Gastrocnemius medialis (tissue), 4 donors: ENCODE results near the gene RPAP2. TPM values are rescaled to one million over a fixed set of nuclear protein-coding genes. Genes with fewer than 3 reads are reported as not detected.
A peak's percentile ranks its signal among the peaks of the same experiment; 100 is the strongest.

Experiments used
- ATAC-seq, 2 donors: fragments of 150-250 bp; one replicate each; pipeline ENCODE4 v1.9.1; 2016
- DNase-seq, 2 donors: peaks; one replicate each; pipeline ENCODE4 v3.0.0-alpha.2; 2019
- H3K27ac ChIP-seq, 4 donors: fragments of 200-600 bp; sonication (generic); 1 replicate in 1 of 4; 2 replicates in 3 of 4; pipeline ENCODE4 v1.5.1; 2016 to 2018; ENCODE audit warnings: mild to moderate bottlenecking in 2 of 4, moderate library complexity in 1 of 4
- H3K27me3 ChIP-seq, 3 donors: fragments of 200-600 bp; sonication (generic) in 2 of 3; 1 replicate in 1 of 3; 2 replicates in 2 of 3; pipeline versions ENCODE4 v1.5.1 to v1.6.0; 2016 to 2019; ENCODE audit warnings: mild to moderate bottlenecking in 1 of 3, moderate library complexity in 1 of 3
- H3K36me3 ChIP-seq, 2 donors: fragments of 200-600 bp; sonication (generic) in 1 of 2; one replicate each; pipeline ENCODE4 v1.5.1; 2017 to 2018
- H3K4me1 ChIP-seq, 2 donors: fragments of 200-600 bp; sonication (generic) in 1 of 2; one replicate each; pipeline ENCODE4 v1.5.1; 2016 to 2017; ENCODE audit warnings: mild to moderate bottlenecking in 2 of 2
- H3K4me3 ChIP-seq, 4 donors: fragments of 200-600 bp; sonication (generic) in 3 of 4; 1 replicate in 1 of 4; 2 replicates in 3 of 4; pipeline ENCODE4 v1.5.1; 2016 to 2019; ENCODE audit warnings: mild to moderate bottlenecking in 2 of 4
- H3K9me3 ChIP-seq, 3 donors: fragments of 200-600 bp; sonication (generic) in 2 of 3; 1 replicate in 1 of 3; 2 replicates in 2 of 3; pipeline ENCODE4 v1.5.1; 2016 to 2019
- CTCF ChIP-seq, 5 experiments: fragments of 450-650 bp in 3 of 5; fragments of 200-600 bp in 2 of 5; sonication (generic) in 2 of 5; IDR thresholded peaks in 4 of 5; conservative IDR thresholded peaks in 1 of 5; 1 replicate in 4 of 5; 2 replicates in 1 of 5; pipeline ENCODE4 v1.5.1; 2016 to 2019; ENCODE audit warnings: antibody characterized with exemption in 5 of 5, mild to moderate bottlenecking in 3 of 5, moderate library complexity in 3 of 5
- POLR2A ChIP-seq, 2 donors: fragments of 450-650 bp; IDR thresholded peaks; one replicate each; pipeline ENCODE4 v1.6.1; 2017; ENCODE audit warnings: antibody characterized with exemption in 2 of 2, mild to moderate bottlenecking in 2 of 2, moderate library complexity in 2 of 2
- in situ Hi-C, 4 donors: fragments of 200-750 bp; cut with MboI; loops; one replicate each; pipeline versions ENCODE4 v1.15.0 to v1.8.0; 2017; ENCODE audit warnings: low sequenced_read_pairs in 4 of 4
- intact Hi-C: fragments of 100-400 bp; cut with DNase I; formaldehyde crosslinking; loops from one replicate; pipeline ENCODE4 v1.15.1; 2023; ENCODE audit warnings: low total_unique reads
- total RNA-seq, 4 donors: library from RNA; depleted of rRNA; stranded (reverse); fragments of >200 nt; gene quantifications; one replicate each; pipeline versions ENCODE4 v1.1.0 to v1.2.3, GENCODE V29; 2016

RPAP2 gene
- total RNA-seq, 4 donors from 2014 or later: 11.4 to 19.1 (median 14.7) TPM

GRCh38 chr1:92291372-92291999 lies 7.4 kb upstream of the RPAP2 start:
- no peak for DNase-seq
- no peaks in the 10 kb centered on the region for H3K9me3 ChIP-seq
- H3K27me3 ChIP-seq: no peaks in the 10 kb centered on the region
- no peaks in the 10 kb centered on the region for H3K36me3 ChIP-seq
- no peak overlapping the region for H3K27ac ChIP-seq
- no peak overlapping the region for H3K4me3 ChIP-seq
- intact Hi-C loops (loop anchor here (2.0 to 10.0 kb wide), 3 partner anchors 777 to 1009 kb away; partner anchors contain the start of gene HFM1), in situ Hi-C loops (loop anchor here in 1 of 4 donors (25.0 kb wide), 1 partner anchor 779 kb away; the partner anchor contains the start of gene CDC7)
- TF ChIP-seq POLR2A (IDR thresholded peaks at IDR 0.05): no peak
- TF ChIP-seq CTCF (IDR thresholded peaks at IDR 0.05 in 4 of 5, conservative IDR thresholded peaks at IDR 0.05 in 1 of 5): peak in 3 of 5 experiments; percentile 13 to 58 (median 50)
- peaks cover 0 to 4% of the 10 kb centered on the region in 2 donors for H3K4me1 ChIP-seq
- ATAC-seq: peak in 1 of 2 donors; percentile 74

GRCh38 chr1:92298213-92298572 lies 666 bp upstream of the RPAP2 start:
- in situ Hi-C loops (loop anchor here in 1 of 4 donors (25.0 kb wide), 1 partner anchor 786 kb away; the partner anchor contains the start of gene CDC7), intact Hi-C loops (loop anchor here (10.0 kb wide), 2 partner anchors 783 to 893 kb away; partner anchors contain the start of gene HFM1)
- H3K4me3 ChIP-seq: peak overlapping the region; percentile 80 to 95 (median 90)
- H3K9me3 ChIP-seq: no peaks in the 10 kb centered on the region
- no peaks in the 10 kb centered on the region for H3K36me3 ChIP-seq
- ATAC-seq: no peak
- H3K27me3 ChIP-seq: no peaks in the 10 kb centered on the region
- TF ChIP-seq POLR2A (IDR thresholded peaks at IDR 0.05): no peak
- TF ChIP-seq CTCF (IDR thresholded peaks at IDR 0.05 in 4 of 5, conservative IDR thresholded peaks at IDR 0.05 in 1 of 5): peak in 1 of 5 experiments; percentile 19
- H3K27ac ChIP-seq: peak overlapping the region; percentile 89 to 96 (median 94)
- peaks cover 13 to 16% of the 10 kb centered on the region in 2 donors for H3K4me1 ChIP-seq
- no peak for DNase-seq

GRCh38 chr1:92299477-92300150 lies 755 bp downstream of the RPAP2 start:
- TF ChIP-seq POLR2A (IDR thresholded peaks at IDR 0.05): no peak
- TF ChIP-seq CTCF (IDR thresholded peaks at IDR 0.05 in 4 of 5, conservative IDR thresholded peaks at IDR 0.05 in 1 of 5): no peak
- Histone ChIP-seq H3K27me3 (no peaks in the 10 kb centered on the region), H3K4me3 (peak overlapping the region; percentile 80 to 95 (median 90)), H3K27ac (peak overlapping the region; percentile 89 to 96 (median 94)), H3K4me1 (peaks cover 13 to 16% of the 10 kb centered on the region in 2 donors), H3K36me3 (peaks cover 0 to 14% of the 10 kb centered on the region in 2 donors), H3K9me3 (no peaks in the 10 kb centered on the region)
- no peak for DNase-seq
- intact Hi-C loops (loop anchor here (10.0 kb wide), 2 partner anchors 785 to 895 kb away; partner anchors contain the start of gene HFM1), in situ Hi-C loops (loop anchor here in 3 of 4 donors (25.0 kb wide), 3 partner anchors 313 to 787 kb away; partner anchors contain the start of gene CDC7 (in 1 of the 3))
- no peak for ATAC-seq

GRCh38 chr1:92301021-92301420 lies 2.2 kb downstream of the RPAP2 start:
- intact Hi-C loops: no loop called here
- no peak for ATAC-seq
- peaks cover 13 to 16% of the 10 kb centered on the region in 2 donors for H3K4me1 ChIP-seq
- no peak for DNase-seq
- peaks cover 0 to 19% of the 10 kb centered on the region in 2 donors for H3K36me3 ChIP-seq
- no peak overlapping the region for H3K27ac ChIP-seq
- H3K9me3 ChIP-seq: no peaks in the 10 kb centered on the region
- no peaks in the 10 kb centered on the region for H3K27me3 ChIP-seq
- in situ Hi-C loops: loop anchor here in 3 of 4 donors (25.0 kb wide), 2 partner anchors 311 to 511 kb away; no protein-coding TSS in a partner anchor
- no peak overlapping the region for H3K4me3 ChIP-seq
- TF ChIP-seq POLR2A (IDR thresholded peaks at IDR 0.05) (no peak), CTCF (IDR thresholded peaks at IDR 0.05 in 4 of 5, conservative IDR thresholded peaks at IDR 0.05 in 1 of 5) (no peak)
